ENCODE results near the gene KLK14.

Gene KLK14, protein sequence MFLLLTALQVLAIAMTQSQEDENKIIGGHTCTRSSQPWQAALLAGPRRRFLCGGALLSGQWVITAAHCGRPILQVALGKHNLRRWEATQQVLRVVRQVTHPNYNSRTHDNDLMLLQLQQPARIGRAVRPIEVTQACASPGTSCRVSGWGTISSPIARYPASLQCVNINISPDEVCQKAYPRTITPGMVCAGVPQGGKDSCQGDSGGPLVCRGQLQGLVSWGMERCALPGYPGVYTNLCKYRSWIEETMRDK

DNA sequence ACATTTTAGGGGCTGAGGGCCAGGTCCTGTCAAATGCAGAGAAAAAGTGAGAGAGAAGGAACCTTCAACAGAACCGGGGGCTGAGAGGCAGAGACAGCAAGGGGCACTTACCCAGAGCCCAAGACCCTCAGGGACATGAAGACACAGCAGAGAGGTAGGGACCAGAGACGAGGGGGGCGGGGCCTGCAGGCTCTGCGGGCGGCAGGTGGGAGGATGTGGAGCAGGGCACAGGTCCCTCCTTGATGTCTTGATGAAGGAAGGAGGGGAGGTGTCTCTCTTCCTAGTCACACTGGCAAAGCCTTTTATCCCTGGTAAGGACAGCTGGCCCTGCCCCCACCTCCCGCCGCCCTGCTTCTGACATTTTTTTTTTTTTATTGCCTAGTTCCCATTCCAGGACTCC is at the start of gene KLK14:
KLK14 (minus strand) TSS at position 277 of the 400 bp plus-strand sequence; CDS start at position 4, 273 bp downstream.
- DNase-seq: no peak

DNA sequence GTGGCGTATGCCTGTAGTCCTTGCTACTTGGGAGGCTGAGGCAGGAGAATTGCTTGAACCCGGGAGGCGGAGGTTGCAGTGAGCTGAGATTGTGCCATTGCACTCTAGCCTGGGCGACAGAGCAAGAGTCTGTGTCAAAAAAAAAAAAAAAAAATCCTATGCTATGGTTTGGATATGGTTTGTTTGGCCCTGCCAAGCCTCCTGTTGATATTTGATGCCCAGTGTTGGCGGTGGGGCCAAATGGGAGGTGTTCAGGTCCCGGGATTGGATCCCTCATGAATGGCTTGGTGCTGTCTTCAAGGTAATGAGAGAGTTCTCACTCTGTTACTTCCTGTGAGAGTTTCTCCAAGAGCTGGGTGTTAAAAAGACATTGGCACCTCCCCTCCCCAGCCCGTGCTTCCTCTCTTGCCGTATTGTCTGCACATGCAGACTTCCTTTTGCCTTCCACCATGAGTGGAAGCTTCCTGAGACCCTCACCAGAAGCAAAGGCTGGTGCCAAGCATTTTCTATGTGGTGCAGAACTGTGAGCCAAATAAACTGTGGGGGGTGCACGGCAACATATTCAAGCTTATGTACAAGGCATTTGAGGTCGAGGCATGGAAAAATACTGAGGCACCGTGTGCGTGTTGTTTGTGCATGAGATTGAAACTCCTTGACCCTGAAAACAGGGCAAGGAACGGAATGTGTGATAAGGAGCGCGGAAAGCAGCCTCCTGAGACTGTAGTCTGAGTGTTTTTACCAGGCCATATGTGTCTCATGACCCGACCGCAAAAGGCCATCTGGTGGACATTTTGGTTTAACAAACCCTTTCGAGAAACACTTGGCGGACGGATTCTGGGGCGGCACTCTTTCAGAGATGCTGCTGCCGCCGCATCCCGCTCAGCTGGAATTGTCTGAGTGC is 49.3 kb upstream of the KLK14 start:
- DNase-seq: peak; percentile 24 to 79 (median 44)

- no peak for DNase-seq
Measured at GRCh38 chr19:51129716-51130115, 47.0 kb upstream of the KLK14 start.

GRCh38 chr19:51128227-51128626 is 45.5 kb upstream of the KLK14 start:
- no peak for DNase-seq

GRCh38 chr19:51127755-51128154 is 45.1 kb upstream of the KLK14 start:
- DNase-seq: no peak

- DNase-seq: no peak
Measured at GRCh38 chr19:51127032-51127431, 44.3 kb upstream of the KLK14 start.

DNA sequence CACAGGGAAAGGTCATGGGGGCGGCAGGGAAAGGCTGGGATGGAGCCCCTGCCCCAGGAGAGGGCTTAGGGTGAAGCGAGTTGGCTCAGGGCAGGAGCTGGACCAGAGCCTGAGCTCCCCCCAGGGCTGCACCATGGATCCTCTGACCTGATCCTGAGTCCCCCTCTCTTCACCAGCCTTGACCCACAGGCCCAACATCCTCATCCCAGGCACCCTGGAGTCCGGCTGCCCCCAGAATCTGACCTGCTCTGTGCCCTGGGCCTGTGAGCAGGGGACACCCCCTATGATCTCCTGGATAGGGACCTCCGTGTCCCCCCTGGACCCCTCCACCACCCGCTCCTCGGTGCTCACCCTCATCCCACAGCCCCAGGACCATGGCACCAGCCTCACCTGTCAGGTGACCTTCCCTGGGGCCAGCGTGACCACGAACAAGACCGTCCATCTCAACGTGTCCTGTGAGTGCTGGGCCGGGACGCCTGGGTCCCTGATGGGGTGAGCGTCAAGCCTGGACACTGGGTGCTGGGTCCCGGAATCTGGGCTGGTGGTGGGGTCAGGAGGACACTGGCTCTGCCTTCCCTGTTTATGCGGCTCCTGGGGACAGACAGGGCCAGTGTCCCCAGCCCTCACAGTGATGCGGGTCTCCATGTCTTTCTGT is 42.9 kb upstream of the KLK14 start:
- DNase-seq: no peak

- no peak for DNase-seq
Measured at GRCh38 chr19:51124729-51125128, 42.0 kb upstream of the KLK14 start, which contains the start of gene SIGLEC9. SIGLEC9 (plus strand) TSS chr19:51124906; CDS start chr19:51124975, 69 bp downstream.

DNA sequence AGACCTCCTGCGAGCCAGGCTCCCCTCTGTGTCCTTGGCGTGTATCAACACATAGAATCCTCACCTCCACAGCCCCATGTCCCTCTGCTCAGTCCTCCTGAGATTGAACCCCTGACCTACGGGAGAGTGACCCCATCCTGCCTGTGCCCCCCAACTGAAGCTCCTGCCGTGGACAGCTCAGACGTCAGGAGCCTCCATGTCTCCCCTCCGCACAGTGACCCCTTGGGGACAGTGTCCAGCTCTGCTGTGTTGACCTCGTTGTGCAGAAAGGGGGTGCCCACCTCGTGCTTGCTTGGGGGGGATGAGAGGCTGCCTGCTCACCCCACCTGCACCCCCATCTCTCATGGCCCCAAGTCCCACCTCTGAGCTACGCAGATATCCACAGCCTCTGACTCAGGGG is 41.5 kb upstream of the KLK14 start:
- DNase-seq: no peak

GRCh38 chr19:51123802-51124201 is 41.1 kb upstream of the KLK14 start:
- no peak for DNase-seq

DNA sequence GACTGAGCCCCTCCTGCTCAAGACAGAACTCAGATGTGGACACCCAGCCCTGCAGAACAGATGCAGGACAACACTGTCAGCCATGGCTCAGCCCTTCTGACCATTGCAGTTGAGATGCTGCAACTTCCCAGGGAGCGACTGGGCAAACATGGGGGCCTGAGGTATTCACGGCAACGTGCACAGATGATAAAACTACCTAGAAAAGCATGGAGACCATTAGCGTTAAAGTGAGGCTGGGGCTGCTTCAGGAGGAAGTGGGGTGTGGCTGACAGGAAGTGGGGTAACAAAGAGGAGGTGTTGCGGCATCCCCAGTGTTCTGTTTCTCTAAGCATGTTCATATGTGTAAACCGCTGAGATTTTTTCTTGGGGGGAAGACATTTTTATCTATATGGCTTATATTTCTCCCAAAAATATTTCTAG is 40.7 kb upstream of the KLK14 start:
- no peak for DNase-seq

DNA sequence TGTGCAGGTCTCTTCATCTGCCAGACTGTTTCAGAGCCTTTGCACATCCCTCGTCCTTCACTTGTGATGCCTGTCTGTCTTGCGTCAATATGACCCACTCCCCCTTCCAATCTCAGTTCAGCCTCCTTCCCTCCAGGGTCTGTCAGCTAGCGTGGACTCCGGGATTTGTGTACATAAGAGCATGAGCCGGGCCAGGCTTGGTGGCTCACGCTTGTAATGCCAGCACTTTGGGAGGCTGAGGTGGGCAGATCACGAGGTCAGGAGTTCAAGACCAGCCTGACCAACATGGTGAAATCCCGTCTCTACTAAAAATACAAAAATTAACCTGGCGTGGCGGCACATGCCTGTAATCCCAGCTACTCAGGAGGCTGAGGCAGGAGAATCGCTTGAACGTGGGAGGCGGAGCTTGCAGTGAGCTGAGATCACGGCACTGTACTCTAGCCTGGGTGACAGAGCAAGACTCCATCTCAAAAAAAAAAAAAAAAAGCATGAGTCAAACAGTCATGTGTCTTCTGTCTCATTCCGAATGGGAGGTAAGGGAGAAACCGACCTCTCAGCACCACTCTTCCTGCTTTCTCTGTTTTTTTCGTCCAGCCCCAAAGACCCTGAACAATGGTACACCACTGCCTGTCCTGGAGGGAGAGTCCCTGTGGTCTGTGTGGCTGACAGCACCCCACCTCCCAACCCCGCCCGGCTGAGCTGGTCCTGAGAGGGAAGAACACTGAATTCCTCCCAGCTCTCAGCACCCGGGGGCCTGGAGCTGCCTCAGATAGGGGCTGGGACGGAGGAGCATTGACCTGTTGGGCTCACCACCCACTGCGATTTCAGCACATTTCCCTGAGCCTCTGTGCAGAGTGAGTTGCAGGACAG is 39.7 kb upstream of the KLK14 start:
- no peak for DNase-seq

- DNase-seq: no peak
Measured at GRCh38 chr19:51121257-51121656, 38.6 kb upstream of the KLK14 start.

- no peak for DNase-seq
Measured at GRCh38 chr19:51120160-51120559, 37.5 kb upstream of the KLK14 start.

DNA sequence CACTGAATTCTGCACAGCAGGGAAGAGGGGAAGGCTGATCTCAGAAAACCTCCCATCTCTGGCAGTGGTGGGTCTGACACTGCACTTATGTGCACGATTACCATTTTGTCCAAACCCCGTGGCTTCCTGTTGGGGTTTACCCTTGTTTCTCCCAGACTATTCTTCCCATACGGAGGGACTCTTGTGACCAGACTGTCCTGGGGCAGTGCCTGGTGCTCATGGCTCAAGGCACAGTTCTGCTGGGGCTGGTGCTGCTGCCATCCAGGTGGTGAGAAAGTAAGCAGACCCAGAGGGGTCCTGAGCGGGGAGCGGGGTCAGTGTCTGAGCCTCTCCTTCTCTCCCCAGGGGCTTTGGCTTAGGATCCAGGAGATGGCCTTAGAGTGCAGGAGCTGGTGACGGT is 36.9 kb upstream of the KLK14 start:
- DNase-seq: no peak

DNA sequence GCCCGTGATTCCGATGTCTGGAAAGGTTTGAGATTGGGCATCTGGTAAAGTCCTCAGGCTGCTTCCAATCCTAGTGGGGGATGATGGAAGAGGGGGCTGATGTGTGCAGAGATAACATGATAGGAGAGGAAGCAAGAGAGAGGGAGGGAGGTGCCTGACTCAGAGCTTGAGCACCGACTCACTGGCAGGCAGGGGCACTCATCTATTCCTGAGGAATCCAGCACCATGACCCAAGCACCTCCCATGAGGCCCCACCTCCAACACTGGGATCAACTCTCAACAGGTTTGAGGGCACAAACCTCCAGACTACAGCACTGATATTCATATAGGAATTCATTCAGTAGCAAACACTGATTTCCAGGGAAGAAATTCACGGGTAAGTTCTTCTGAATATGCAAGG is 36.4 kb upstream of the KLK14 start:
- DNase-seq: no peak

DNA sequence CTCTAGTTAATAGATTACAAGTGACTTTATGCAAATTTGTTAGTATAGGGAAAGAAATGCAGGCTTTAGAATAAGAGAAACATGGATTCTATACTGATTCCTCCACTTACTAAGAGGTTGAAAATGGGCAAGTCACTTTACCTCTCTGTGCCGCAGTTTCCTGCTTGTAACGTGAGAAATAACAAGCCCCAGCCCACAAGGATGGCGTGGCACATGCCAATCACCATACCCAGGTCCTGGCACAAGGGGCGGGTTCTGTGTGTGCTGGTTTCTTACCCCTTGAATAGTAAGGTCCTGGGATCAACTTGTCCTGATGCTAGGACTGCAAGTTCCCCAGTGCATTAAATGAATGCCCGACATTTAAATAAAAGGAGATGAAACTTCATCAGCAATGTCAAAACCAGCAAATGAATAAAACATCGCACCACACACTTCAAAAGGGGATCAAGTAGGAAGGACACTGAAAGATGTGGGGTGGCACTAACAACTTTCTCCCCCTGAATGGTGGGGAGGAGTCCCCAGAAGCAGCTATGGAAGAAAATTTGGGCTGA is 34.1 kb upstream of the KLK14 start:
- DNase-seq: no peak

GRCh38 chr19:51114087-51114729 is 31.5 kb upstream of the KLK14 start:
- DNase-seq: no peak

DNA sequence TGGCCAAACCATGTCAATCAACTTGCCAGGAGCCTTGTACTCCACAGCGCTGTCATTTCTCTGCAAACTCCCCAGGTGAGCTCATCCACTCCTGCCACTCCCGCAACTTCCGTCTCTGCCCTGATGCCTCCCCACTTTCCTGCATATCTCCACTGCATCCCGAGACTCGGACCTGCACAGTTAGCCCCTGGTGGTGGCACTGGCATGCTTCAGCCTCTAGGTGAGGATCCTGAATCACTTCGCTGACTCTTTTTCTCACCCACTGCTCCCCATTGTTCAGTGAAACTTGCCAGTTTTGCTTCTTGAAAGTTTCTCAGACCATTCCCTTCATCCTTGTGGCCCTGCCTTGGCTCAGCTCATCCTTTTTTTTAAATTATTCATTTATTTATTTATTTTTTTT is 28.9 kb upstream of the KLK14 start:
- DNase-seq: peak in 1 of 3 experiments; percentile 2

GRCh38 chr19:51110666-51110971 is 27.9 kb upstream of the KLK14 start:
- no peak for DNase-seq

DNA sequence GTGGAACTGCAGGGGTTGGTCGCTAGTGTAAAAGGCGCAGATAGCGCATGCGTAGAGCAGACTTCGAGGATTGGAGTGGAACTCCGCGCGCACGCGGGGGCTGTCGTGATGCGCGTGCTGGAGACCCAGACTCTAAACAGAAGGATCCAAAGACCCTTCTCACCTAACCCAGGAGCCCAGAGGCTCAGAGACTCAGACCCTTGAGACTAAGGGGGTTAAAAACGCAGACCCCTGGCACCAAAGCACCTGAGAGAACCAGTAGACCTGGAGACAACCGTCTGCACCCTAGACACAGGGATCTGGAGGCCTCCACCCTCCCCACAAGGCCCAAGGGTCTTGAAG is 26.1 kb upstream of the KLK14 start:
- DNase-seq: peak in 1 of 3 experiments; percentile 89

All from NCI-H1417 (cell line).